Neural cell (in vitro differentiated cells): ENCODE data around the gene PUM2. TPM values are rescaled to one million over a fixed set of nuclear protein-coding genes. Genes with fewer than 3 reads are reported as not detected.

Experiments
- H2AFZ ChIP-seq: fragments of 200-600, 300-800 bp; sonication (generic), shearing (Covaris generic); 2 replicates; pipeline ENCODE4 v1.6.0; 2014; ENCODE audit warnings: low read depth, mild to moderate bottlenecking, antibody characterized with exemption, low read length, moderate library complexity
- H3F3A ChIP-seq: fragments of 200-600 bp; shearing (Covaris generic); 2 replicates; pipeline ENCODE4 v1.6.1; 2016; ENCODE audit warnings: mild to moderate bottlenecking, moderate library complexity, mixed read lengths, antibody characterized with exemption, low read length; ENCODE audit not compliant: insufficient read depth, poor library complexity, severe bottlenecking
- H3K27ac ChIP-seq: fragments of 200-600, 300-800 bp; sonication (generic), shearing (Covaris generic); 2 replicates; pipeline ENCODE4 v1.5.1; 2014; ENCODE audit warnings: mild to moderate bottlenecking, low read length, moderate library complexity
- H3K27me3 ChIP-seq: fragments of 300-800, 200-600 bp; sonication (generic), shearing (Covaris generic); 2 replicates; pipeline ENCODE4 v1.6.0; 2014; ENCODE audit warnings: mild to moderate bottlenecking, low read depth, low read length, moderate library complexity; ENCODE audit not compliant: insufficient read depth
- H3K36me3 ChIP-seq: fragments of 300-800, 200-600 bp; sonication (generic), shearing (Covaris generic); 2 replicates; pipeline ENCODE4 v1.5.1; 2014; ENCODE audit warnings: mild to moderate bottlenecking, antibody characterized with exemption, low read length, moderate library complexity; ENCODE audit not compliant: insufficient read depth
- H3K4me2 ChIP-seq: fragments of 300-800, 200-600 bp; sonication (generic), shearing (Covaris generic); 2 replicates; pipeline ENCODE4 v1.6.0; 2014; ENCODE audit warnings: mild to moderate bottlenecking, low read length
- H3K4me3 ChIP-seq: fragments of 300-800, 200-600 bp; sonication (generic), shearing (Covaris generic); 2 replicates; pipeline ENCODE4 v1.5.1; 2014; ENCODE audit warnings: mild to moderate bottlenecking, low read length, moderate library complexity
- H3K79me2 ChIP-seq: fragments of 200-600 bp; shearing (Covaris generic); replicated peaks from 2 replicates; pipeline ENCODE4 v1.6.0; 2014; ENCODE audit warnings: mild to moderate bottlenecking, low read length, moderate library complexity; ENCODE audit not compliant: insufficient read depth
- H3K9ac ChIP-seq: fragments of 300-800, 200-600 bp; sonication (generic), shearing (Covaris generic); 2 replicates; pipeline ENCODE4 v1.6.1; 2016; ENCODE audit warnings: mild to moderate bottlenecking, low read length, mixed read lengths
- H3K9me2 ChIP-seq: fragments of 200-600 bp; shearing (Covaris generic); 2 replicates; pipeline ENCODE4 v1.6.1; 2016; ENCODE audit warnings: mild to moderate bottlenecking, low read length, mixed read lengths; ENCODE audit not compliant: insufficient read depth
- H3K9me3 ChIP-seq: fragments of 200-600, 300-800 bp; sonication (generic), shearing (Covaris generic); 2 replicates; pipeline ENCODE4 v1.6.1; 2016; ENCODE audit warnings: mild to moderate bottlenecking, mixed run types, low read length, moderate library complexity, mixed read lengths
- H4K20me1 ChIP-seq: fragments of 200-600 bp; shearing (Covaris generic); 2 replicates; pipeline ENCODE4 v1.6.1; 2016; ENCODE audit warnings: mild to moderate bottlenecking, mixed run types; ENCODE audit not compliant: insufficient read depth
- EP300 ChIP-seq: fragments of 450-650 bp; conservative IDR thresholded peaks from 2 replicates; pipeline ENCODE4 v1.6.1; 2014; ENCODE audit warnings: antibody characterized with exemption, mild to moderate bottlenecking, moderate library complexity; ENCODE audit not compliant: poor library complexity, severe bottlenecking
- EZH2 ChIP-seq: fragments of 200-600, 300-800 bp; shearing (Covaris generic), sonication (generic); IDR thresholded peaks from 2 replicates; pipeline ENCODE4 v1.6.1; 2014; ENCODE audit warnings: antibody characterized with exemption, low read length, borderline replicate concordance, mild to moderate bottlenecking; ENCODE audit not compliant: insufficient read depth, poor library complexity, severe bottlenecking
- MXI1 ChIP-seq: fragments of 450-650 bp; conservative IDR thresholded peaks from 2 replicates; pipeline ENCODE4 v1.6.1; 2014; ENCODE audit warnings: antibody characterized with exemption, mild to moderate bottlenecking; ENCODE audit not compliant: poor library complexity, severe bottlenecking
- SMC3 ChIP-seq: fragments of 450-650 bp; conservative IDR thresholded peaks from 2 replicates; pipeline ENCODE4 v1.6.1; 2014; ENCODE audit warnings: antibody characterized with exemption, mild to moderate bottlenecking, moderate library complexity; ENCODE audit not compliant: poor library complexity
- TAF1 ChIP-seq: IDR thresholded peaks from 2 replicates; pipeline ENCODE4 v1.6.1; 2012; ENCODE audit warnings: low read depth
- polyA plus RNA-seq: library from polyadenylated mRNA; depleted of rRNA; stranded (reverse); fragments of >200 nt; gene quantifications from 2 replicates; pipeline ENCODE4 v1.2.3, GENCODE V29; 2014
- TF ChIP-seq, protein P1 (sequence below): IDR thresholded peaks from 2 replicates; pipeline ENCODE4 v1.6.1; 2012; ENCODE audit warnings: borderline replicate concordance
- TF ChIP-seq, protein P2 (sequence below): fragments of 450-650 bp; IDR thresholded peaks from 2 replicates; pipeline ENCODE4 v1.5.1; 2014; ENCODE audit warnings: antibody characterized with exemption, mild to moderate bottlenecking, moderate library complexity; ENCODE audit not compliant: poor library complexity, severe bottlenecking

Gene PUM2
- polyA plus RNA-seq, 1 donor from 2014 or later = 37.0 TPM

DNA sequence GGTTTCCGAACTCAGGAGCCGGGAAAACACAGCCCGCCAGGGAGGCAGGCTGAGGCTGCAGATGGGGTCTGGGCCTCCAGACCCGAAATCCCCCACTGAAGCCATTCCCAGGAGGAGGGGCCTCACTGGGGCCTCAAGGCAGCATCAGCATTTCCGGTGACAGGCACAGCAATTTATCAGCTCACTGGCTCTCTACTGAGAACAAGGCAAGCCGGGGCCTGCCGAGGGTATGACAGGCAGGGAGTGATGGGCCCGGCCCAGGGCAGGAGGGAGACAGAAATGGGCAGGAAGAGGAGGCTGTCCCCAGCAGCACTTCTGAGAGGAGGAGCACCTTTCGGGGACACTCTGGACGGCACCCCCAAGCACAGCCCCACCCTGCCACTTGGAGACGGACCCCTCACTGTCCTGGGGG is 138.2 kb downstream of the PUM2 start:
- no peak overlapping the region for H3K9ac ChIP-seq
- H3K27me3 ChIP-seq = no peaks in the 10 kb centered on the region
- no peaks in the 10 kb centered on the region for H3F3A ChIP-seq
- H4K20me1 ChIP-seq = no peaks in the 10 kb centered on the region
- no peak overlapping the region for H3K4me2 ChIP-seq
- no peak overlapping the region for H3K27ac ChIP-seq
- H3K9me2 ChIP-seq = no peaks in the 10 kb centered on the region
- TF ChIP-seq, protein P1, sequence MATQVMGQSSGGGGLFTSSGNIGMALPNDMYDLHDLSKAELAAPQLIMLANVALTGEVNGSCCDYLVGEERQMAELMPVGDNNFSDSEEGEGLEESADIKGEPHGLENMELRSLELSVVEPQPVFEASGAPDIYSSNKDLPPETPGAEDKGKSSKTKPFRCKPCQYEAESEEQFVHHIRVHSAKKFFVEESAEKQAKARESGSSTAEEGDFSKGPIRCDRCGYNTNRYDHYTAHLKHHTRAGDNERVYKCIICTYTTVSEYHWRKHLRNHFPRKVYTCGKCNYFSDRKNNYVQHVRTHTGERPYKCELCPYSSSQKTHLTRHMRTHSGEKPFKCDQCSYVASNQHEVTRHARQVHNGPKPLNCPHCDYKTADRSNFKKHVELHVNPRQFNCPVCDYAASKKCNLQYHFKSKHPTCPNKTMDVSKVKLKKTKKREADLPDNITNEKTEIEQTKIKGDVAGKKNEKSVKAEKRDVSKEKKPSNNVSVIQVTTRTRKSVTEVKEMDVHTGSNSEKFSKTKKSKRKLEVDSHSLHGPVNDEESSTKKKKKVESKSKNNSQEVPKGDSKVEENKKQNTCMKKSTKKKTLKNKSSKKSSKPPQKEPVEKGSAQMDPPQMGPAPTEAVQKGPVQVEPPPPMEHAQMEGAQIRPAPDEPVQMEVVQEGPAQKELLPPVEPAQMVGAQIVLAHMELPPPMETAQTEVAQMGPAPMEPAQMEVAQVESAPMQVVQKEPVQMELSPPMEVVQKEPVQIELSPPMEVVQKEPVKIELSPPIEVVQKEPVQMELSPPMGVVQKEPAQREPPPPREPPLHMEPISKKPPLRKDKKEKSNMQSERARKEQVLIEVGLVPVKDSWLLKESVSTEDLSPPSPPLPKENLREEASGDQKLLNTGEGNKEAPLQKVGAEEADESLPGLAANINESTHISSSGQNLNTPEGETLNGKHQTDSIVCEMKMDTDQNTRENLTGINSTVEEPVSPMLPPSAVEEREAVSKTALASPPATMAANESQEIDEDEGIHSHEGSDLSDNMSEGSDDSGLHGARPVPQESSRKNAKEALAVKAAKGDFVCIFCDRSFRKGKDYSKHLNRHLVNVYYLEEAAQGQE = no peak
- TF ChIP-seq TAF1 (no peak), EP300 (no peak), MXI1 (no peak), SMC3 (no peak), EZH2 (no peak)
- TF ChIP-seq, protein P2, sequence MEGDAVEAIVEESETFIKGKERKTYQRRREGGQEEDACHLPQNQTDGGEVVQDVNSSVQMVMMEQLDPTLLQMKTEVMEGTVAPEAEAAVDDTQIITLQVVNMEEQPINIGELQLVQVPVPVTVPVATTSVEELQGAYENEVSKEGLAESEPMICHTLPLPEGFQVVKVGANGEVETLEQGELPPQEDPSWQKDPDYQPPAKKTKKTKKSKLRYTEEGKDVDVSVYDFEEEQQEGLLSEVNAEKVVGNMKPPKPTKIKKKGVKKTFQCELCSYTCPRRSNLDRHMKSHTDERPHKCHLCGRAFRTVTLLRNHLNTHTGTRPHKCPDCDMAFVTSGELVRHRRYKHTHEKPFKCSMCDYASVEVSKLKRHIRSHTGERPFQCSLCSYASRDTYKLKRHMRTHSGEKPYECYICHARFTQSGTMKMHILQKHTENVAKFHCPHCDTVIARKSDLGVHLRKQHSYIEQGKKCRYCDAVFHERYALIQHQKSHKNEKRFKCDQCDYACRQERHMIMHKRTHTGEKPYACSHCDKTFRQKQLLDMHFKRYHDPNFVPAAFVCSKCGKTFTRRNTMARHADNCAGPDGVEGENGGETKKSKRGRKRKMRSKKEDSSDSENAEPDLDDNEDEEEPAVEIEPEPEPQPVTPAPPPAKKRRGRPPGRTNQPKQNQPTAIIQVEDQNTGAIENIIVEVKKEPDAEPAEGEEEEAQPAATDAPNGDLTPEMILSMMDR = no peak
- H3K4me3 ChIP-seq = no peak overlapping the region
- H3K36me3 ChIP-seq = no peaks in the 10 kb centered on the region
- H2AFZ ChIP-seq = no peak overlapping the region
- H3K79me2 ChIP-seq = no peaks in the 10 kb centered on the region
- H3K9me3 ChIP-seq = no peaks in the 10 kb centered on the region

DNA sequence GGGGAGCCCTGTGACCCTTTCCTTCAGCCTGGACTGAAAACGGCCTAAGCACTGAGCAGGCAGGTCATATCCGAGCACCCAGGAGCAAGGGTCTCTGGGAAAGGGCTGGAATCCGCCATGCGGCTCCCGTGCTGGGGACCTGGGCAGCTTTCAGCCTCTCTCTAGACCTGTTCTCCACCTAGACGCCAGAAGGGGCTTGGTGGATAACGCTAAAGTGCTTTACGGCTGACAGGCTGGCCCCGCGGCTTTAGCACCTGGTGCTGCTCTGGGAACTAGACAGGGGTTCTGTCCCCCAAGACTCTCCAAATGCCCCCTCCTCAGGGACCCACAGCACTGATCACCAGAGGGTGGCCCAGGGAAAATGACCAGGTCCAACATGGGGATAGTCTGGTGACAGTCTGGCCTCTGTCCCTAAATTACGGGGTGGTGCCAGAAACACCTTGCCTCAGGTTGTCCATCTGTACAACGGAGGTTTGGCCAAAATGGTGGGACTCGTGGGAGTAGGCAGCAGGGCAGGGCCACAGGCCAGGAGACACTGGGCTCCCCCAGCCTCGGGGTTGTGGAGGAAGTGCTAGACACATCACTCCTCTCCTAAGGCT is 138.7 kb downstream of the PUM2 start:
- Histone ChIP-seq H3K4me2 (no peak overlapping the region), H3K27ac (no peak overlapping the region), H2AFZ (no peak overlapping the region), H3K79me2 (no peaks in the 10 kb centered on the region), H3K36me3 (no peaks in the 10 kb centered on the region), H3K9me2 (no peaks in the 10 kb centered on the region), H3K9ac (no peak overlapping the region), H3F3A (no peaks in the 10 kb centered on the region), H4K20me1 (no peaks in the 10 kb centered on the region), H3K27me3 (no peaks in the 10 kb centered on the region), H3K4me3 (no peak overlapping the region), H3K9me3 (no peaks in the 10 kb centered on the region)
- TF ChIP-seq, protein P2 = no peak
- TF ChIP-seq MXI1 = no peak
